Mesodermal cell (in vitro differentiated cells): ENCODE data around the gene ZNF778.

ENCODE experiments used
- H3K27ac ChIP-seq: 2 replicates; pipeline ENCODE4 v1.7.0; 2013; ENCODE audit warnings: mild to moderate bottlenecking, low read depth, low read length, moderate library complexity; ENCODE audit not compliant: severe bottlenecking
- H3K36me3 ChIP-seq: 2 replicates; pipeline ENCODE4 v1.7.1; 2013; ENCODE audit warnings: mild to moderate bottlenecking, low read length, moderate library complexity; ENCODE audit not compliant: control insufficient read depth, insufficient read depth
- H3K4me1 ChIP-seq: one replicate; pipeline ENCODE4 v1.7.1; 2013; ENCODE audit warnings: mild to moderate bottlenecking, low read length; ENCODE audit not compliant: insufficient read depth, control insufficient read depth, poor library complexity, severe bottlenecking
- H3K4me3 ChIP-seq: 2 replicates; pipeline ENCODE4 v1.7.0; 2013; ENCODE audit warnings: low read length, control low read depth, mild to moderate bottlenecking; ENCODE audit not compliant: insufficient read depth, poor library complexity, severe bottlenecking; ENCODE audit errors: extremely low read depth
- H3K9me3 ChIP-seq: 2 replicates; pipeline ENCODE4 v1.7.1; 2013; ENCODE audit warnings: mild to moderate bottlenecking, low read length, moderate library complexity; ENCODE audit not compliant: control insufficient read depth
- WGBS, 2 experiments: methylation state at CpG; one replicate each; pipeline ENCODE4 v1.1.5; 2013; ENCODE audit warnings: missing lambda C conversion rate in 2 of 2; ENCODE audit not compliant: insufficient coverage in 2 of 2; 5-methylcytosine and 5-hydroxymethylcytosine counted together

ZNF778 gene

DNA sequence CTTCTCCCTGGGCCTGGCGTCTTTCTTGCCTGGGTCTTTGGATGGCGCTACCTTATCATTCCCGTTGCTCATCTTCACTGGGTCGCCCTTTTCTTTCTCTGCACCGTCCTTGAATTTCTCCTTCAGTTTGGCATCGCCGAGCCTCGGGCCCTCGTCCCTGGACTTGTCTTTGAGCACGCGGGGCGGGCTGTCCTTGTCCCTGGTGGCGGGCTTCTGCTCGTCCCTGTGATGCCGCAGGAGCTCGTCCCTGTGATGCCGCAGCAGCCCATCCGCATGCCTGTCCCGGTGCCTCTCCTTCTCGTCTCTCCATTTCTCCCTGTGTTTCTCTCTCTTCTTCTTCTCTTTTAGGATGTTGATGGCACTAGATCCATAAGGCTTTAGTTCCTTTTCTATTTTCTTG is 64.3 kb downstream of the ZNF778 start:
- 91 to 98% methylated on average over 15 to 20 of the region's 20 CpGs for WGBS, 2 experiments
- H3K4me1 ChIP-seq: peaks cover 10% of the 10 kb centered on the region
- H3K4me3 ChIP-seq: no peak overlapping the region
- no peak overlapping the region for H3K27ac ChIP-seq
- H3K9me3 ChIP-seq: no peaks in the 10 kb centered on the region
- peaks cover 89% of the 10 kb centered on the region for H3K36me3 ChIP-seq

DNA sequence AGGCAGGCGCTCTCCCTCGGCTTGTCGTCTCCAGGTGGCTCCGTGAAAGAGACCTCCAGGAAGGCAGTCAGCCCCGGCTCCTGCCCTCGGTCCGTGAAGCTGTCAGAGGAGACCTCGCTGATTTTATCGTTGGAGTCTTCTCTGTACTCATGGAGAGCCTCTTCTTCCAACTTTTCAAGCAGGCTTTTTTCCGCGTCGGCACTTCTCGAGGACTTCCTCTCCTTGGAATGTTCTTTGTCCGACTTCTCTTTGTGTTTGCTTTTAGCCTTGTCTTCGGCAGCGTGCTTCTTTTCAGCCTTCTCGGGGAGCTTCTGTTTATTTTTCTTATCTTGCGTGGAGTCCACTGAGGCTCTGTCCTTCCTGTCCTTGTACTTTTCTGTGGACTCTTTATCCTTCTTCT is 65.0 kb downstream of the ZNF778 start:
- H3K9me3 ChIP-seq: no peaks in the 10 kb centered on the region
- H3K27ac ChIP-seq: peak overlapping the region; percentile 41
- peaks cover 10% of the 10 kb centered on the region for H3K4me1 ChIP-seq
- no peak overlapping the region for H3K4me3 ChIP-seq
- peaks cover 90% of the 10 kb centered on the region for H3K36me3 ChIP-seq
- WGBS, 2 experiments: 96 to 97% methylated on average over 17 to 18 of the region's 18 CpGs

- Histone ChIP-seq H3K9me3 (no peaks in the 10 kb centered on the region), H3K36me3 (peaks cover 90% of the 10 kb centered on the region), H3K4me1 (peaks cover 10% of the 10 kb centered on the region), H3K27ac (no peak overlapping the region), H3K4me3 (no peak overlapping the region)
- WGBS, 2 experiments: 85 to 86% methylated on average over 18 to 20 of the region's 20 CpGs
These were observed 65.9 kb downstream of the ZNF778 start for GRCh38 chr16:89283449-89283848.

- peaks cover 86% of the 10 kb centered on the region for H3K36me3 ChIP-seq
- H3K9me3 ChIP-seq: no peaks in the 10 kb centered on the region
- no peak overlapping the region for H3K4me3 ChIP-seq
- peaks cover 10% of the 10 kb centered on the region for H3K4me1 ChIP-seq
- H3K27ac ChIP-seq: no peak overlapping the region
- 96 to 97% methylated on average over 15 to 16 of the region's 17 CpGs for WGBS, 2 experiments
These were observed 67.9 kb downstream of the ZNF778 start for GRCh38 chr16:89285381-89285780.

GRCh38 chr16:89286096-89286495 is 68.6 kb downstream of the ZNF778 start:
- H3K36me3 ChIP-seq: peaks cover 85% of the 10 kb centered on the region
- H3K9me3 ChIP-seq: no peaks in the 10 kb centered on the region
- H3K4me1 ChIP-seq: peaks cover 10% of the 10 kb centered on the region
- H3K27ac ChIP-seq: no peak overlapping the region
- H3K4me3 ChIP-seq: no peak overlapping the region
- WGBS, 2 experiments: 92 to 93% methylated on average over 17 to 19 of the region's 25 CpGs
